HG03354 (cell line): ENCODE data around the gene CD63.

ENCODE experiments used
- ATAC-seq: cut with Tn5 transposase; IDR thresholded peaks from one replicate; pipeline ENCODE4 v1.9.1; 2021; ENCODE audit warnings: mild to moderate bottlenecking; ENCODE audit not compliant: unreplicated experiment, poor library complexity, severe bottlenecking

CD63 gene

DNA sequence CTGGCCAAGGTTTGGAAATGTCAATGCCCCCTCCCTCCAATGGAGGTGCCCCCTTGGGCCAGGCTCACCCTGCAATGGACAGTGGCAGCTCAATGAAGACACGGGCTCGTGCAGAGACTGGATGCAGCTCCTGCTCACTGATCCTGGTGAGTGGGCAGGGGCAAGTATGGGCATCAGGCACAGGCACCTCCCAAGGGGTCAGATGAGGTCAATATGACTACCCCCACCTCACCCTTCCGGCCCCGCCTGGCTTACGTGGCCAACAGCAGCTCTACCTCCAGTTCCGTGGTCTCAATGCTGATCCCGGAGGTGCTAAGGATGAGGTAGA is 34.7 kb downstream of the CD63 start:
- ATAC-seq: no peak

DNA sequence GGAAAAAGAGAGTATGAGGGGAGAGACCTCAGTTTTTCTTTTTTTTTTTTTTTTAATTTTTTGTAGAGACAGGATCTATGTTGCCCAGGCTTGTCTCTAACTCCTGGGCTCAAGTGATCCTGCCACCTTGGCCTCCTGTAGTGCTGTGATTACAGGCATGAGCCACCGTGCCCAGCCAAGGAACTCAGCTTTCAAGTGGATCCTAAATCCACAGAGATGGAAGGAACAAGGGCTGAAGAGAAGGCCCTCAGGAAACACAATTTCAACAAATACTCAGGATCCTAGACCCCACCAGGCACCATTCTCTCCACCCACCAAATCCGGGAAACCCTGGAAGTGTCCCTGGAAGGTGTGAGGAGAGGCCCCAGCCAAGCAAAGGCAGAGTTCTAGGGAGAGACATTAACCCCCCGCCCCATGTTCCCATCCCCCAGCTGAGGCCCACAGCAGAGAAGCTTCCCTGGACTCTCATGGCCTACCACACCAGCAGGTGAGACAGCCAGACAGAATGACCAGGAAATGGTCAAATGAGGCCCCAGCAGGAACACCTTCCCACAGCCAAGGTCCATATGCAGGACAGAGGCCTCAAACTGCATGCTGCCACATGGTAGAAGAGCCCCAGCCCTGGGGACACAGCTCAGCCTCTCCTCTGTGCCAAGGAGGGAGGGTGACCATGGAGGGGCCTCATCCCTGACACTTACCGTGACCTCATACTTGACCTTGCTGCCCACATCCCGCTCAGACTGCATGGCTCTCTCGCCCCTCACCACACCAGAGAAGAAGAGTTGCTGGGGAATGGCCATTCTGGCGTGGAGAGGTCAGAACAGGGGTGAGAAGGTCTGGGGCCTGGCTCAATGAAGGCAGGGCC is 35.3 kb downstream of the CD63 start:
- no peak for ATAC-seq

- no peak for ATAC-seq
Measured at GRCh38 chr12:55692631-55693322, 36.0 kb downstream of the CD63 start.

- no peak for ATAC-seq
Measured at GRCh38 chr12:55688716-55689655, 39.8 kb downstream of the CD63 start.

GRCh38 chr12:55687746-55688145 is 41.1 kb downstream of the CD63 start:
- no peak for ATAC-seq

GRCh38 chr12:55686366-55687010 is 42.3 kb downstream of the CD63 start:
- no peak for ATAC-seq

GRCh38 chr12:55685671-55686070 is 43.1 kb downstream of the CD63 start:
- ATAC-seq: no peak

DNA sequence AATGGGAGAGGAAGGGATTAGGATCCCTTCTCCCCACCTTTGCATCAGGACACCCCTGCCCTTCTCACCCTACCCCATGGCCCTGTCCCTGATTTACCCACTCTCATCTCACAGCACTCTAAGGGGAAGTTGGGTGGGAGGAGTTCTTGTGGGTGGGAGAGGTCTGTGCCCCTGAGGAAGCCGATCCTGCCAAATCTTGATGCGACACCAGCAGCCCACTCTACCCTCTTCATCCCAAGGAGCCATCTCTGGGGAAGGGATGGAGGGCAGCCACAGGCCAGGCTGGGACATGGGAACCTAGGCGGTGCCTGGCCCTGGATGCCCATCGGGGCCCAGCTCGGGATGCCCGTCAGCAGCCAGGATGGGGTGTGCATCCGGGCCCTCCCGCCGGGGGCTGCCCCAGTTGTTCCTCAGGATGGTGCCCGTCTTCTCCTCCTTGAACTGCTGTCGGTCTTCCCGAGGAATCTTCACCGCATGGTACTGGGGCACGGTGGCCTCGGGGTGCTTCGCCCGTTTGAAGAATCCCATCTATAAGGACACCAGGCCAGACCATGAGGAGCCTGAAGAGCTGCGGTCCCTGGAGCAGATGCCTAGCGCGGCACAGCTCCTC is 43.9 kb downstream of the CD63 start:
- no peak for ATAC-seq

GRCh38 chr12:55683676-55684075 is 45.1 kb downstream of the CD63 start:
- ATAC-seq: no peak

- no peak for ATAC-seq
Measured at GRCh38 chr12:55682087-55682796, 46.6 kb downstream of the CD63 start.

GRCh38 chr12:55681142-55682077 is 47.4 kb downstream of the CD63 start:
- no peak for ATAC-seq

DNA sequence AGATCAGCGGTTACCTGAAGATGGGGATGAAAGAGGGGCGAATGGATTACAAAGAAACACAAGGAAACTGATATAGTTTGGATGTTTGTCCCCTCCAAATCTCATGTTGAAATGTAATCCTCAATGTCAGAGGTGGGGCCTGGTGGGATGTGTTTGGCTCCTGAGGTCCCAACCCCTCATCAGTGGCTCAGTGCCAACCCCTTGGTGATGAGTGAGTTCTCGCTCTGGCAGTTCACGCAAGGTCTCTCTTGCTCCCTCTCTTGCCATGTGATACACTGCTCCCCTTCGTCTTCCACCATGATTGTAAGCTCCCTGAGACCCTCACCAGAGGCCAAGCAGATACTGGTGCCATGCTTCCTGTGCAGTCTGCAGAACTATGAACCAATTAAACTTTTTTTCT is 49.1 kb downstream of the CD63 start:
- no peak for ATAC-seq

DNA sequence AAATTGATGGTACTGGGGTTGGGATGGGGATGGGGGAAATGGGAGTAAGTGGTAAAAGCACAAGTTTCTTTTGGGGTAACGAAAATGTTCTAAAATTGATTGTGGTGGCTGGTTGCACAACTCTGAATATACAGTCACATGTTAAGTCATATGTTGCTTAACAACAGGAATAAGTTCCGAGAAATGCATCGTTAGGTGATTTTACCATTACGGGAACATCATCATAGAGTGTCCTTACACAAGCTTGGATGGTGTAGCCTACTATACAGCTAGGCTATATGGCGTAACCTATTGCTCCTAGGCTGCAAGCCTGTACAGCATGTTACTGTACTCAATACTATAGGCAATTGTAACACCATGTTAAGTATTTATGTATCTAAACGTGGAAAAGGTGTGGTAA is 52.1 kb downstream of the CD63 start:
- no peak for ATAC-seq

DNA sequence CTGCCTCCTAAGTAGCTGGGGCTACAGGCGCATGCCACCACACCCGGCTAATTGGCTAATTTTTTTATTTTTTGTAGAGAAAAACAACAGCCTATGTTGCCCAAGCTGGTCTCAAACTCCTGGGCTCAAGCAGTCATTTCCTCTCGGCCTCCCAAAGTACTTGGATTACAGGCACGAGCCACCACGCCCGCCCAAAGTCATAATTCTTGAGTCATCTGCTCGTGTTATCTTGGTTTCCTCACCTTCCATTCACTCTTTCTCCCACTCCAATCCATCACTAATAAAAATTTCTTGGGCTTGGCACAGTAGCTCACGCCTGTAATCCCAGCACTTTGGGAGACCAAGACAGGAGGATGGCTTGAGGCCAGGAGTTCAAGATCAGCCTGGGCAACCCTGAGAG is 53.1 kb downstream of the CD63 start:
- no peak for ATAC-seq
